ENCODE data around the gene LYSMD2. TPM values are rescaled to one million over a fixed set of nuclear protein-coding genes. Genes with fewer than 3 reads are reported as not detected.

The LYSMD2 gene
- total RNA-seq, 1 donor from 2014 or later, result 4.2 TPM

GRCh38 chr15:51721199-51721960 lies 16.1 kb downstream of the LYSMD2 start:
- intact Hi-C loops (cut with micrococcal nuclease), result no loop called here
- no peaks in the 10 kb centered on the region for H3K9me3 ChIP-seq (replicated peaks)
- H3K4me1 ChIP-seq, result peaks cover 38% of the 10 kb centered on the region
- H3K4me3 ChIP-seq, result no peak overlapping the region
- H3K27ac ChIP-seq (replicated peaks), result peak overlapping the region; percentile 32
- no peaks in the 10 kb centered on the region for H3K27me3 ChIP-seq (ENCODE audit: low read depth)
- peaks cover 2% of the 10 kb centered on the region for H3K36me3 ChIP-seq
- TF ChIP-seq, protein P1, sequence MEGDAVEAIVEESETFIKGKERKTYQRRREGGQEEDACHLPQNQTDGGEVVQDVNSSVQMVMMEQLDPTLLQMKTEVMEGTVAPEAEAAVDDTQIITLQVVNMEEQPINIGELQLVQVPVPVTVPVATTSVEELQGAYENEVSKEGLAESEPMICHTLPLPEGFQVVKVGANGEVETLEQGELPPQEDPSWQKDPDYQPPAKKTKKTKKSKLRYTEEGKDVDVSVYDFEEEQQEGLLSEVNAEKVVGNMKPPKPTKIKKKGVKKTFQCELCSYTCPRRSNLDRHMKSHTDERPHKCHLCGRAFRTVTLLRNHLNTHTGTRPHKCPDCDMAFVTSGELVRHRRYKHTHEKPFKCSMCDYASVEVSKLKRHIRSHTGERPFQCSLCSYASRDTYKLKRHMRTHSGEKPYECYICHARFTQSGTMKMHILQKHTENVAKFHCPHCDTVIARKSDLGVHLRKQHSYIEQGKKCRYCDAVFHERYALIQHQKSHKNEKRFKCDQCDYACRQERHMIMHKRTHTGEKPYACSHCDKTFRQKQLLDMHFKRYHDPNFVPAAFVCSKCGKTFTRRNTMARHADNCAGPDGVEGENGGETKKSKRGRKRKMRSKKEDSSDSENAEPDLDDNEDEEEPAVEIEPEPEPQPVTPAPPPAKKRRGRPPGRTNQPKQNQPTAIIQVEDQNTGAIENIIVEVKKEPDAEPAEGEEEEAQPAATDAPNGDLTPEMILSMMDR (IDR thresholded peaks at IDR 0.05; ENCODE audit: borderline replicate concordance), result no peak
- DNase-seq, result no peak

- Histone ChIP-seq H3K36me3 (peaks cover 2% of the 10 kb centered on the region), H3K4me1 (peaks cover 28% of the 10 kb centered on the region), H3K27ac (replicated peaks) (no peak overlapping the region), H3K9me3 (replicated peaks) (no peaks in the 10 kb centered on the region), H3K27me3 (ENCODE audit: low read depth) (no peaks in the 10 kb centered on the region), H3K4me3 (no peak overlapping the region)
- DNase-seq, result no peak
- intact Hi-C loops (cut with micrococcal nuclease), result no loop called here
- TF ChIP-seq, protein P1 (IDR thresholded peaks at IDR 0.05; ENCODE audit: borderline replicate concordance), result no peak
These were observed 17.1 kb downstream of the LYSMD2 start for GRCh38 chr15:51720201-51720995.

GRCh38 chr15:51718746-51719145 lies 18.7 kb downstream of the LYSMD2 start:
- DNase-seq, result no peak
- Histone ChIP-seq H3K27ac (replicated peaks) (no peak overlapping the region), H3K27me3 (ENCODE audit: low read depth) (no peaks in the 10 kb centered on the region), H3K4me3 (no peak overlapping the region), H3K36me3 (peaks cover 2% of the 10 kb centered on the region), H3K4me1 (peaks cover 15% of the 10 kb centered on the region), H3K9me3 (replicated peaks) (no peaks in the 10 kb centered on the region)
- TF ChIP-seq, protein P1 (IDR thresholded peaks at IDR 0.05; ENCODE audit: borderline replicate concordance), result no peak
- intact Hi-C loops (cut with micrococcal nuclease), result no loop called here

- H3K9me3 ChIP-seq (replicated peaks), result no peaks in the 10 kb centered on the region
- peaks cover under 1% of the 10 kb centered on the region for H3K36me3 ChIP-seq
- DNase-seq, result no peak
- H3K4me3 ChIP-seq, result no peak overlapping the region
- no peaks in the 10 kb centered on the region for H3K27me3 ChIP-seq (ENCODE audit: low read depth)
- TF ChIP-seq, protein P1 (IDR thresholded peaks at IDR 0.05; ENCODE audit: borderline replicate concordance), result no peak
- peaks cover 15% of the 10 kb centered on the region for H3K4me1 ChIP-seq
- no peak overlapping the region for H3K27ac ChIP-seq (replicated peaks)
- intact Hi-C loops (cut with micrococcal nuclease), result no loop called here
These were observed 19.2 kb downstream of the LYSMD2 start for GRCh38 chr15:51718219-51718618.

DNA sequence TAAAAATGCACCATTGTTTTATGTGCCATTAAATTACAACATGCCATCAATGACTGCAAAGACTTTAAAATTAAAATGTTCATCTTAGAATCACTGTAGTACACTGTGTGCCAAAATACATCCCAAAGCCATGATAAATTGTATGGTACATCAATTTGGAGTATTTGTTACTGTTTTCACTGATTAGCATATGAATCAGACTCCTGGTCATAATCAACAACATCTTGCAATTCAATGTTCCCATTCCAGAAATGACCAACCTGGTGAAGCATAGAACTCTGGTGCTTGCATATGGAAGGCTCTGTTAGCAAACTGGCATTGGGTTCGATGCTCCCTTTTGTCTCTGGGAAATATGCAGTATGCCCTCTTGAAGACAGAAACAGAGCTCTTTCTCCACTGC lies 22.5 kb downstream of the LYSMD2 start:
- Histone ChIP-seq H3K9me3 (replicated peaks) (no peaks in the 10 kb centered on the region), H3K36me3 (no peaks in the 10 kb centered on the region), H3K4me1 (no peaks in the 10 kb centered on the region), H3K27me3 (ENCODE audit: low read depth) (no peaks in the 10 kb centered on the region), H3K4me3 (no peak overlapping the region), H3K27ac (replicated peaks) (no peak overlapping the region)
- TF ChIP-seq, protein P1 (IDR thresholded peaks at IDR 0.05; ENCODE audit: borderline replicate concordance), result no peak
- intact Hi-C loops (cut with micrococcal nuclease), result no loop called here
- DNase-seq, result no peak

Measured in left ventricle myocardium inferior (tissue), 1 donor.